HEK293T (cell line): ENCODE results near the gene SARS2.

Source experiments
- ARNT ChIP-seq: fragments of 450-650 bp; IDR thresholded peaks from 2 replicates; pipeline ENCODE4 v1.6.1; 2017; ENCODE audit warnings: mild to moderate bottlenecking
- BHLHE40 ChIP-seq: fragments of 450-650 bp; IDR thresholded peaks from 2 replicates; pipeline ENCODE4 v1.6.1; 2016; ENCODE audit warnings: mild to moderate bottlenecking, moderate library complexity, borderline replicate concordance
- CTBP1 ChIP-seq: fragments of 450-650 bp; IDR thresholded peaks from 2 replicates; pipeline ENCODE4 v1.6.1; 2016; ENCODE audit warnings: borderline replicate concordance
- ELF4 ChIP-seq: fragments of 450-650 bp; IDR thresholded peaks from 2 replicates; pipeline ENCODE4 v1.6.1; 2017; ENCODE audit warnings: antibody characterized with exemption
- FOXA1 ChIP-seq: fragments of 450-650 bp; IDR thresholded peaks from 2 replicates; pipeline ENCODE4 v1.6.1; 2016; ENCODE audit warnings: mild to moderate bottlenecking
- FOXK2 ChIP-seq: fragments of 450-650 bp; IDR thresholded peaks from 2 replicates; pipeline ENCODE4 v1.6.1; 2016; ENCODE audit warnings: mild to moderate bottlenecking
- FOXM1 ChIP-seq: fragments of 450-650 bp; IDR thresholded peaks from 2 replicates; pipeline ENCODE4 v1.6.1; 2017; ENCODE audit warnings: mild to moderate bottlenecking, borderline replicate concordance
- LEF1 ChIP-seq: fragments of 450-650 bp; IDR thresholded peaks from 2 replicates; pipeline ENCODE4 v1.6.1; 2017; ENCODE audit warnings: mild to moderate bottlenecking, borderline replicate concordance
- NFRKB ChIP-seq: fragments of 450-650 bp; IDR thresholded peaks from 2 replicates; pipeline ENCODE4 v1.6.1; 2016; ENCODE audit warnings: mild to moderate bottlenecking, moderate library complexity
- PKNOX1 ChIP-seq: fragments of 450-650 bp; IDR thresholded peaks from 2 replicates; pipeline ENCODE4 v1.6.1; 2016
- SP1 ChIP-seq: fragments of 450-650 bp; IDR thresholded peaks from 2 replicates; pipeline ENCODE4 v1.6.1; 2017
- SUZ12 ChIP-seq: fragments of 450-650 bp; IDR thresholded peaks from 2 replicates; pipeline ENCODE4 v1.6.1; 2016; ENCODE audit warnings: mild to moderate bottlenecking
- TARDBP ChIP-seq: fragments of 450-650 bp; IDR thresholded peaks from 2 replicates; pipeline ENCODE4 v1.6.1; 2016
- ZNF384 ChIP-seq: fragments of 450-650 bp; IDR thresholded peaks from 2 replicates; pipeline ENCODE4 v1.6.1; 2016

GRCh38 chr19:38879400-38879751 is 51.2 kb downstream of the SARS2 start:
- no peak for TF ChIP-seq SP1
- no peak for TF ChIP-seq FOXM1
- TF ChIP-seq FOXA1, result no peak
- no peak for TF ChIP-seq ARNT
- no peak for TF ChIP-seq PKNOX1
- TF ChIP-seq TARDBP, result no peak
- TF ChIP-seq ZNF384, result no peak
- TF ChIP-seq NFRKB, result no peak
- TF ChIP-seq CTBP1, result no peak
- TF ChIP-seq BHLHE40, result no peak
- no peak for TF ChIP-seq LEF1
- no peak for TF ChIP-seq FOXK2
- TF ChIP-seq ELF4, result no peak
- no peak for TF ChIP-seq SUZ12
